ENCODE data around the gene RNF123. TPM values are rescaled to one million over a fixed set of nuclear protein-coding genes. Genes with fewer than 3 reads are reported as not detected.

RNF123 gene
- total RNA-seq, 1 donor, result 31.5 TPM

GRCh38 chr3:49717959-49718857 is 28.9 kb downstream of the RNF123 start:
- no peak for TF ChIP-seq CTCF (IDR thresholded peaks at IDR 0.05; ENCODE audit: insufficient read depth, low read depth, low read length)
- H3K4me3 ChIP-seq (ENCODE audit: low read depth, low read length), result no peak overlapping the region
- no peak for DNase-seq (ENCODE audit: low read depth)

- DNase-seq (ENCODE audit: low read depth), result no peak
- no peak for TF ChIP-seq CTCF (IDR thresholded peaks at IDR 0.05; ENCODE audit: insufficient read depth, low read depth, low read length)
Measured at GRCh38 chr3:49718858-49719213, 29.5 kb downstream of the RNF123 start.

GRCh38 chr3:49719214-49719884 is 30.0 kb downstream of the RNF123 start, which contains the start of gene AMIGO3:
Gene AMIGO3 (minus strand): TSS chr3:49719684. CDS start chr3:49719465, 219 bp downstream.
- H3K4me3 ChIP-seq (ENCODE audit: low read depth, low read length), result peak within 1 kb of the TSS; percentile 55
- TF ChIP-seq CTCF (IDR thresholded peaks at IDR 0.05; ENCODE audit: insufficient read depth, low read depth, low read length), result peak; percentile 38
- peak; percentile 94 for DNase-seq (ENCODE audit: low read depth)

More at GRCh38 chr3:49718858-49719213, 29.5 kb downstream of the RNF123 start:
- H3K4me3 ChIP-seq (ENCODE audit: low read depth, low read length), result peak overlapping the region; percentile 55

GRCh38 chr3:49720855-49721595 is 31.7 kb downstream of the RNF123 start:
- no peak overlapping the region for H3K4me3 ChIP-seq (ENCODE audit: low read depth, low read length)
- TF ChIP-seq CTCF (IDR thresholded peaks at IDR 0.05; ENCODE audit: insufficient read depth, low read depth, low read length), result no peak
- DNase-seq (ENCODE audit: low read depth), result no peak

- no peak overlapping the region for H3K4me3 ChIP-seq (ENCODE audit: low read depth, low read length)
- TF ChIP-seq CTCF (IDR thresholded peaks at IDR 0.05; ENCODE audit: insufficient read depth, low read depth, low read length), result no peak
- no peak for DNase-seq (ENCODE audit: low read depth)
Measured at GRCh38 chr3:49721596-49721895, 32.2 kb downstream of the RNF123 start.

GRCh38 chr3:49721896-49722781 is 32.8 kb downstream of the RNF123 start:
- no peak for DNase-seq (ENCODE audit: low read depth)
- TF ChIP-seq CTCF (IDR thresholded peaks at IDR 0.05; ENCODE audit: insufficient read depth, low read depth, low read length), result no peak
- peak overlapping the region; percentile 100 for H3K4me3 ChIP-seq (ENCODE audit: low read depth, low read length)

Measured in fibroblast of villous mesenchyme (primary cell).